Stimulated activated CD8-positive, alpha-beta memory T cell treated with anti-CD3 and anti-CD28 coated beads, Interleukin-12 subunit alpha, Interleukin-12 subunit beta, amount 100 ng/mL, for 24 hours (primary cell): ENCODE data around the gene TMSB15B.
"Not testable (repeated sequence)": the region's sequence is repeated elsewhere in the genome, so short reads cannot be mapped to it uniquely, and the experiment has no call there.

Experiments used
- DNase-seq: peaks from one replicate; pipeline ENCODE4 v3.0.0-alpha.2; 2020; ENCODE audit errors: extremely low read depth

Gene TMSB15B

GRCh38 chrX:103962411-103963278, at the start of gene TMSB15B:
Gene TMSB15B (plus strand): TSS chrX:103962627.
- not testable (repeated sequence) for DNase-seq

GRCh38 chrX:103913356-103914020, 48.9 kb upstream of the TMSB15B start:
- DNase-seq, result no peak

GRCh38 chrX:103918050-103918449, 44.4 kb upstream of the TMSB15B start:
- DNase-seq, result no peak

GRCh38 chrX:103918571-103919269, 43.7 kb upstream of the TMSB15B start:
- DNase-seq, result no peak

GRCh38 chrX:103919270-103919637, 43.2 kb upstream of the TMSB15B start:
- DNase-seq, result no peak

GRCh38 chrX:103920515-103920914, 41.9 kb upstream of the TMSB15B start:
- DNase-seq, result not testable (repeated sequence)

- no peak for DNase-seq
Observed at GRCh38 chrX:103927030-103927429, 35.4 kb upstream of the TMSB15B start.

- no peak for DNase-seq
Observed at GRCh38 chrX:103927633-103928032, 34.8 kb upstream of the TMSB15B start.

- no peak for DNase-seq
Observed at GRCh38 chrX:103932133-103932532, 30.3 kb upstream of the TMSB15B start.

GRCh38 chrX:103940257-103940656, 22.2 kb upstream of the TMSB15B start:
- DNase-seq, result not testable (repeated sequence)

- no peak for DNase-seq
Observed at GRCh38 chrX:103941201-103941975, 21.0 kb upstream of the TMSB15B start.

- no peak for DNase-seq
Observed at GRCh38 chrX:103949506-103949905, 12.9 kb upstream of the TMSB15B start.

GRCh38 chrX:103953353-103953752, 9.1 kb upstream of the TMSB15B start:
- no peak for DNase-seq

- no peak for DNase-seq
Observed at GRCh38 chrX:103954259-103954658, 8.2 kb upstream of the TMSB15B start.

GRCh38 chrX:103960599-103960998, 1.8 kb upstream of the TMSB15B start:
- DNase-seq, result not testable (repeated sequence)

GRCh38 chrX:103983508-103983907, 21.1 kb downstream of the TMSB15B start:
- DNase-seq, result not testable (repeated sequence)

GRCh38 chrX:103999234-103999633, 36.8 kb downstream of the TMSB15B start:
- no peak for DNase-seq

- DNase-seq, result no peak
Observed at GRCh38 chrX:104008831-104009230, 46.4 kb downstream of the TMSB15B start.

GRCh38 chrX:104013158-104013557, 50.7 kb downstream of the TMSB15B start:
- no peak for DNase-seq

- no peak for DNase-seq
Observed at GRCh38 chrX:104013606-104014005, 51.2 kb downstream of the TMSB15B start, which contains the start of gene H2BW1. Gene H2BW1 (minus strand): TSS chrX:104013708. CDS start chrX:104013576, 132 bp downstream.

- not testable (repeated sequence) for DNase-seq
Observed at GRCh38 chrX:104015576-104015975, 53.1 kb downstream of the TMSB15B start.
